Rectal smooth muscle tissue (tissue), 1 donor: Measurements from ENCODE around the gene IFTAP.

ENCODE experiments used
- H3K27ac ChIP-seq: one replicate; pipeline ENCODE4 v1.7.0; 2013; ENCODE audit warnings: low read depth, low read length, inconsistent platforms
- H3K27me3 ChIP-seq: one replicate; pipeline ENCODE4 v1.7.0; 2013; ENCODE audit warnings: low read length; ENCODE audit not compliant: control insufficient read depth, insufficient read depth
- H3K36me3 ChIP-seq: one replicate; pipeline ENCODE4 v1.7.0; 2013; ENCODE audit warnings: low read length; ENCODE audit not compliant: control insufficient read depth, insufficient read depth
- H3K4me1 ChIP-seq: one replicate; pipeline ENCODE4 v1.7.0; 2013; ENCODE audit warnings: low read length; ENCODE audit not compliant: control insufficient read depth, insufficient read depth
- H3K4me3 ChIP-seq: one replicate; pipeline ENCODE4 v1.7.0; 2013; ENCODE audit warnings: low read length
- H3K9ac ChIP-seq: one replicate; pipeline ENCODE4 v1.7.0; 2013; ENCODE audit warnings: low read length

The IFTAP gene

GRCh38 chr11:36684840-36685801 is 90.8 kb downstream of the IFTAP start:
- no peak overlapping the region for H3K9ac ChIP-seq
- no peaks in the 10 kb centered on the region for H3K36me3 ChIP-seq
- H3K27ac ChIP-seq, result no peak overlapping the region
- no peaks in the 10 kb centered on the region for H3K27me3 ChIP-seq
- H3K4me1 ChIP-seq, result no peaks in the 10 kb centered on the region
- H3K4me3 ChIP-seq, result no peak overlapping the region

- no peak overlapping the region for H3K4me3 ChIP-seq
- no peak overlapping the region for H3K27ac ChIP-seq
- no peak overlapping the region for H3K9ac ChIP-seq
- no peaks in the 10 kb centered on the region for H3K36me3 ChIP-seq
- no peaks in the 10 kb centered on the region for H3K4me1 ChIP-seq
- H3K27me3 ChIP-seq, result no peaks in the 10 kb centered on the region
Observed at GRCh38 chr11:36688132-36688531, 93.8 kb downstream of the IFTAP start.

DNA sequence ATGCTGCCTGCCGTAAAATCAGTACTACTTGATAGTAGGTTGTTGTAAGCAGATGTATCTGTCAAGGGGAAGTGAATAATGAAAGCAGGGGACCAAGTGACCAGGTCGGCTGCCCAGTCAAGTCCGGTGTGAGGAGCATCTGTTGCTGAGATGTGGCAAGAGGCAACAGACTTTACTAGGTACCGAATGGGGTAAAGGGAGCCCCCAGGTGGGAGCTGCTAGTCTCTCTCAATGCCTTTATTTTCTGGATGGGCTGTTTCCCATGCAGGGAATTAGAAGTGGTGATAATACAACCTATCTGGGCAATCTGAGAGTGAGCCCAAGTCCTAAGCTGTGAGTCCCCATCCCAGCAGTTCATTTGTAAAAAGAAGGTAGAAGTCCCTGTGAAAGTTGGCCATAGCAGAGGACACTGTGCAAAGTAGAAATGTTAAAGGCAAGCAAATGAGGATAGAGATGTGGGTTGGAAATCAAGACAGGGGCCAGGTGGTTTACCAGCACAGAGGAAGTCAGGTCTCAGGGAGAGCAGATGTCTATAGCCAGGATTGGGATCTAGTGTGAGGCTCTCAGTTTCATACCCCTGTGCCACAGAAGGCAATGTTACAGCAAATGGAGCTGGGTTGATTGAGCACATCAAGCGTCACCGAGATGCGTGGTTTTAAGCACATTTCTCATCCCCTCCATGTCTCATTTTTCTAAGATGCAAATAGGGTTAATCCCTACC is 94.4 kb downstream of the IFTAP start:
- H3K27ac ChIP-seq, result no peak overlapping the region
- H3K4me1 ChIP-seq, result no peaks in the 10 kb centered on the region
- no peaks in the 10 kb centered on the region for H3K27me3 ChIP-seq
- no peak overlapping the region for H3K9ac ChIP-seq
- no peaks in the 10 kb centered on the region for H3K36me3 ChIP-seq
- no peak overlapping the region for H3K4me3 ChIP-seq

DNA sequence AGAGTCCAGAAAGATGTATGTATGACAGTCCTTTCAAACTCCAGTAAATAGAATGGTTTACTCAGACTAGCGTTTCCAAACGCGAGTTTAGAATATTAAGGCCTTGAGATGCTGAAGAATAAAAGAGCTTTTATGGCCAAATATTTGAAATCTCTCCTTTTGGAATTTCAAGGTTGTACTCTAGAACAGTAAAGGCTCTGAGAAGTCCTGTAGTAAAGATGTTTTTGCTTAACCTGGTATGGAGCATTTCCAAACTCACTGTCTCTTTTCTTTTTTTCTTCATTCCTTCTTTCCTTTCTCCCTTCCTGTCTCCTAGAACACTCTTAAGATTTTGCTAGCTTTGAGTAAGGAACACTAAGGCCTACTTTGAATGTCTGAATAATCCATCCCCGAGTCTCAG is 95.1 kb downstream of the IFTAP start:
- Histone ChIP-seq H3K4me1 (no peaks in the 10 kb centered on the region), H3K27ac (no peak overlapping the region), H3K9ac (no peak overlapping the region), H3K4me3 (no peak overlapping the region), H3K36me3 (no peaks in the 10 kb centered on the region), H3K27me3 (no peaks in the 10 kb centered on the region)

DNA sequence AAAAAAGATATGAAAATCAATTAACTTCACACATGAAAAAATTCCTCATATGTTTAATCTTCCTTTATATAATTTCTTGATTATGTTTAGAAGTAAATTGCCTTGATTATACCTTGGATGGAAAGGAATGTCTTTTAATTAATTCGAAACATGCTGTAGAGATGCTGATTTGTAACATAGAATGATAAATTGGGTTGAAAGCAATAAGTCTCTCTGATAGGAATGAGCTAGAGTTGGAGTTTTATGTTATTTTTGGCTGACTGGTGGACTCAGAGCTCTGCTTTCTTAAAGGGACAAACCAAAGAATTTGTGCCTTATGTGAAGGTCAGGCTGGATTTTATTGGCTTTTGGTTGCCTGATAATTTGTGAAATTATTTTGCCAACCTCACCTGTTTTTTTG is 98.4 kb downstream of the IFTAP start:
- Histone ChIP-seq H3K9ac (no peak overlapping the region), H3K36me3 (no peaks in the 10 kb centered on the region), H3K27ac (no peak overlapping the region), H3K4me3 (no peak overlapping the region), H3K4me1 (no peaks in the 10 kb centered on the region), H3K27me3 (no peaks in the 10 kb centered on the region)

GRCh38 chr11:36693139-36693843 is 99.0 kb downstream of the IFTAP start:
- no peaks in the 10 kb centered on the region for H3K4me1 ChIP-seq
- H3K27me3 ChIP-seq, result no peaks in the 10 kb centered on the region
- no peak overlapping the region for H3K4me3 ChIP-seq
- no peaks in the 10 kb centered on the region for H3K36me3 ChIP-seq
- no peak overlapping the region for H3K9ac ChIP-seq
- H3K27ac ChIP-seq, result no peak overlapping the region

DNA sequence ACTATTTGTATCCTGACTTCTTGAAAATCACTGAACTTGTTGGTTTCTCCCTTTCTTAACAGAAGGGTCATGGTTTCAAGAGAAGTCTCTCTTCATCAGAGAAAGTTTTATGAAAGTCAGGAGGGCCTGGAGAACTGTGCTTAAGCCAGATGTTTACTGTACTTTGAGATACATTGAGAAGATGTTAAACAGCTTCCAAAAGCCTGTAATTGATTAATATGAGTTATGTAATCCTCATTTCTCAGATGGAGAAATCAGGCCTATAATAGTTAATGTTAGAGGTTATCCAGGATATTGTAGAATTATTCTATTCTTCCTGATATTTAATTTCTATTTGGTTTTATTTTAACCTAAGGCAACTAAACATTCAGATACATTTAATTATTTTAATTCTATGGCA is 100.8 kb downstream of the IFTAP start:
- Histone ChIP-seq H3K27me3 (no peaks in the 10 kb centered on the region), H3K4me1 (no peaks in the 10 kb centered on the region), H3K9ac (no peak overlapping the region), H3K36me3 (no peaks in the 10 kb centered on the region), H3K27ac (no peak overlapping the region), H3K4me3 (no peak overlapping the region)

- H3K36me3 ChIP-seq, result no peaks in the 10 kb centered on the region
- H3K27me3 ChIP-seq, result no peaks in the 10 kb centered on the region
- H3K4me1 ChIP-seq, result no peaks in the 10 kb centered on the region
- H3K9ac ChIP-seq, result no peak overlapping the region
- no peak overlapping the region for H3K4me3 ChIP-seq
- no peak overlapping the region for H3K27ac ChIP-seq
Observed at GRCh38 chr11:36695571-36695970, 101.3 kb downstream of the IFTAP start.

- no peak overlapping the region for H3K9ac ChIP-seq
- no peak overlapping the region for H3K27ac ChIP-seq
- H3K4me3 ChIP-seq, result no peak overlapping the region
- H3K36me3 ChIP-seq, result no peaks in the 10 kb centered on the region
- no peaks in the 10 kb centered on the region for H3K4me1 ChIP-seq
- H3K27me3 ChIP-seq, result no peaks in the 10 kb centered on the region
Observed at GRCh38 chr11:36696550-36696949, 102.2 kb downstream of the IFTAP start.

DNA sequence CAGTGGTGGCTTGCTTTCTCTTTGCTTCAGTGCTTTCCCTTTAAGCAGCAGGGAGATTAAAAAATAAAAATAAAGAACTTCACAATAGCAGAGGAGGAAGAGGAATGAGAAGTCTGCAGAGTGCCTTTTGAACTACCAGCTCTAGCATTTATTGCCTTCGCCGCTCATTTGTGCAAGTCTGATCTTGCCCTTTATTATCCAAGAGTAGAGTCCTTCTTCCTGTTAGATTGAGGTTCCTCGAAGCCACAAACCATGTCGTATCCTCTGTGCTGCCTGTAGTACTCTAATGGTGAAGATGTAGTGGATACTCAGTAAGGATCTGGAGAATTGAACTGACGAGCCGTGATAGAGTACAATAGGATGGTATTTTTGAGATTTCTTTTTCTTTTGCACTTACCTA is 105.0 kb downstream of the IFTAP start:
- no peak overlapping the region for H3K9ac ChIP-seq

GRCh38 chr11:36700246-36700645 is 105.9 kb downstream of the IFTAP start:
- Histone ChIP-seq H3K27me3 (no peaks in the 10 kb centered on the region), H3K36me3 (no peaks in the 10 kb centered on the region), H3K4me3 (no peak overlapping the region), H3K27ac (no peak overlapping the region), H3K4me1 (no peaks in the 10 kb centered on the region), H3K9ac (no peak overlapping the region)

More for the DNA sequence above, 105.0 kb downstream of the IFTAP start:
- no peaks in the 10 kb centered on the region for H3K4me1 ChIP-seq
- no peak overlapping the region for H3K27ac ChIP-seq
- no peaks in the 10 kb centered on the region for H3K27me3 ChIP-seq
- no peak overlapping the region for H3K4me3 ChIP-seq
- H3K36me3 ChIP-seq, result no peaks in the 10 kb centered on the region

DNA sequence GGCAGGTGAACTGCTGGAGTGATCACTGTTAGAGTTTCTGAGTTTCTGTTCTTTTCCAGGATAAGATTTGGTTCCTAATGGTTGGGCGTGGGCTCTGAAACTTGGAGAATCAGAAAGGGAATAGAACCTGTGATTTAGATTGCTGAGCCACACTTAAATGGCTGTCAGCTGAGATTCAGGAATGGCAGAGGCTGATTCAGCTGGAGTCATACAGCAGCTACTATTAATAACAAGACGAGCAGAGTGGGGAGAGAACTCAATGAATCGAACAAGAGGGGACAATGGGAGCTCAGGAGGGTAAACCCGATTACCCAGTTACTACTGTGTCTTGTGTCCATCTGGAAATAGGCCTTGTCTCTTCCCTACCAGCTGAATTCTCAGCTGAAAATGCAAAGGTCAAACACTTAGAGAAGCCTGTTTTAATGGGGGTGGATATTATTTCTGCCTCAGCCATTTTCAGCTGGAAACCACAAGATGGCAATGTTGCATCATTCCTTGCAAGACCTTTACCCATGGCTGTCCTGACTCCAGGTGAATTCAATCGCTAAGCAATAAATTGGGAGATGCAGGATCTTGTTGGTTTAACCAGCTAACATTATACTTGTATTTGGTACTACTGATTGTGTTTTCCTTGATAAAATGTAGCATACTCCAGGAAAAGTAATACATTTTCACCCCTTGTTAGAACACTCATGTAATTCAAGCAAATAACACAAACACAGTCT is 108.2 kb downstream of the IFTAP start:
- Histone ChIP-seq H3K36me3 (no peaks in the 10 kb centered on the region), H3K27ac (no peak overlapping the region), H3K4me1 (no peaks in the 10 kb centered on the region), H3K27me3 (no peaks in the 10 kb centered on the region), H3K4me3 (no peak overlapping the region), H3K9ac (no peak overlapping the region)
